Mammary epithelial cell (primary cell): ENCODE measurements around the gene TWIST2.

ENCODE experiments used
- EZH2 ChIP-seq: IDR thresholded peaks from 2 replicates; pipeline ENCODE4 v1.6.1; 2012; ENCODE audit warnings: low read length, inconsistent platforms, borderline replicate concordance
- TF ChIP-seq, protein P1 (sequence below), 2 donors: IDR thresholded peaks in 1 of 2; conservative IDR thresholded peaks in 1 of 2; 2 replicates each; pipeline ENCODE4 v1.5.1; 2011 to 2012; ENCODE audit warnings: inconsistent platforms in 2 of 2, low read length in 2 of 2, mild to moderate bottlenecking in 2 of 2, control low read depth in 1 of 2, low read depth in 1 of 2; ENCODE audit not compliant: insufficient read depth in 1 of 2; ENCODE audit errors: extremely low read depth in 1 of 2

DNA sequence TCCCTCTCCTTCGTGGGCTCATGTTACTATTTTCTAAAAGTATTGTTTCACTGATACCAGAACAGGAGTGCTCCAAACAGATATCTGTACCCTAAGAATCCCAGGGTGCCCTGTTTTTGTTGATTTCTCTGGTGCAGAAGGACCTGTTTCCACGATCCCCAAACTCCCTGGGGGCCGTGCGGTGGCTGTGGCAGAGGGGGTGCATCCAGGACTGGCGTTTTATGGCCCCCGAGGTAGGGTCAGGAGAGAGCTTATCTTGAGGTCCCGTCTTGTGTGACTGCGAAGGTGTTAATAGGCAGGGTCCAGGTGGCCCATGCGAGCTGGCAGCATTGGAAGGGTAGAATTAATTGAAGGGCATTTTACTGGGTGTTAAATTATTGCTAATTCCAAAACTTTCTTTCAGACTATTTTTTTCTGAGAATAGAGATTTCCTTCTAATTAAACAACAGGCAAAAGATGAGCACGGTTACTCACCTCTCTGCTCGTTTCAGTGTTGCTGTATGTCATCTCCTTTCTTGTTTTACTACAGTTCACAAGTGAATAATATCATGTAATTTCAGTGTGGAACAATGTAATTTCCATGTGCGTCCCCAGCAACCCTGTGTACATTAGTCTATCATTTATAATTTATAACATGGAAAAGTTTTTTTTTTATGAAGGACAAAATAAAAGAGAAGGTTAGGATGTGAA, 8.2 kb downstream of the TWIST2 start:
- TF ChIP-seq, protein P1, sequence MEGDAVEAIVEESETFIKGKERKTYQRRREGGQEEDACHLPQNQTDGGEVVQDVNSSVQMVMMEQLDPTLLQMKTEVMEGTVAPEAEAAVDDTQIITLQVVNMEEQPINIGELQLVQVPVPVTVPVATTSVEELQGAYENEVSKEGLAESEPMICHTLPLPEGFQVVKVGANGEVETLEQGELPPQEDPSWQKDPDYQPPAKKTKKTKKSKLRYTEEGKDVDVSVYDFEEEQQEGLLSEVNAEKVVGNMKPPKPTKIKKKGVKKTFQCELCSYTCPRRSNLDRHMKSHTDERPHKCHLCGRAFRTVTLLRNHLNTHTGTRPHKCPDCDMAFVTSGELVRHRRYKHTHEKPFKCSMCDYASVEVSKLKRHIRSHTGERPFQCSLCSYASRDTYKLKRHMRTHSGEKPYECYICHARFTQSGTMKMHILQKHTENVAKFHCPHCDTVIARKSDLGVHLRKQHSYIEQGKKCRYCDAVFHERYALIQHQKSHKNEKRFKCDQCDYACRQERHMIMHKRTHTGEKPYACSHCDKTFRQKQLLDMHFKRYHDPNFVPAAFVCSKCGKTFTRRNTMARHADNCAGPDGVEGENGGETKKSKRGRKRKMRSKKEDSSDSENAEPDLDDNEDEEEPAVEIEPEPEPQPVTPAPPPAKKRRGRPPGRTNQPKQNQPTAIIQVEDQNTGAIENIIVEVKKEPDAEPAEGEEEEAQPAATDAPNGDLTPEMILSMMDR (conservative IDR thresholded peaks at IDR 0.05 in 1 of 2, IDR thresholded peaks at IDR 0.05 in 1 of 2; ENCODE audit: extremely low read depth in 1 of 2, insufficient read depth in 1 of 2, low read depth in 1 of 2, low read length in 2 of 2), result no peak
- no peak for TF ChIP-seq EZH2
